Parathyroid adenoma (tissue), 2 donors: ENCODE data around the gene CCDC152.

ENCODE experiments used
- H2AFZ ChIP-seq: fragments of 300-600 bp; sonication (generic); one replicate; pipeline ENCODE4 v1.7.0; 2017; ENCODE audit warnings: antibody characterized with exemption, mild to moderate bottlenecking
- H3K27ac ChIP-seq: fragments of 300-600 bp; sonication (generic); one replicate; pipeline ENCODE4 v1.7.0; 2017
- H3K27me3 ChIP-seq: fragments of 300-600 bp; sonication (generic); one replicate; pipeline ENCODE4 v1.7.0; 2017; ENCODE audit warnings: low read length; ENCODE audit not compliant: control insufficient read depth, insufficient read depth
- H3K36me3 ChIP-seq: fragments of 300-600 bp; sonication (generic); one replicate; pipeline ENCODE4 v1.7.0; 2017; ENCODE audit warnings: low read length; ENCODE audit not compliant: control insufficient read depth, insufficient read depth
- H3K4me1 ChIP-seq: fragments of 300-600 bp; sonication (generic); one replicate; pipeline ENCODE4 v1.7.0; 2017; ENCODE audit warnings: control low read depth
- H3K4me2 ChIP-seq: fragments of 300-600 bp; sonication (generic); one replicate; pipeline ENCODE4 v1.7.0; 2017; ENCODE audit warnings: low read length
- H3K4me3 ChIP-seq: fragments of 300-600 bp; sonication (generic); one replicate; pipeline ENCODE4 v1.7.0; 2017; ENCODE audit warnings: low read depth, low read length
- H3K79me2 ChIP-seq: fragments of 300-600 bp; sonication (generic); one replicate; pipeline ENCODE4 v1.7.0; 2017; ENCODE audit warnings: control low read depth
- H3K9ac ChIP-seq: fragments of 300-600 bp; sonication (generic); one replicate; pipeline ENCODE4 v1.7.0; 2017; ENCODE audit warnings: mild to moderate bottlenecking
- H3K9me3 ChIP-seq: fragments of 300-600 bp; sonication (generic); one replicate; pipeline ENCODE4 v1.7.0; 2017; ENCODE audit warnings: low read length; ENCODE audit not compliant: control insufficient read depth
- CTCF ChIP-seq: fragments of 300-600 bp; sonication (generic); IDR thresholded peaks from one replicate; pipeline ENCODE4 v1.7.0; 2017; ENCODE audit warnings: antibody characterized with exemption, mild to moderate bottlenecking
- donor health status: primary hyperparathyroidism.

CCDC152 gene

DNA sequence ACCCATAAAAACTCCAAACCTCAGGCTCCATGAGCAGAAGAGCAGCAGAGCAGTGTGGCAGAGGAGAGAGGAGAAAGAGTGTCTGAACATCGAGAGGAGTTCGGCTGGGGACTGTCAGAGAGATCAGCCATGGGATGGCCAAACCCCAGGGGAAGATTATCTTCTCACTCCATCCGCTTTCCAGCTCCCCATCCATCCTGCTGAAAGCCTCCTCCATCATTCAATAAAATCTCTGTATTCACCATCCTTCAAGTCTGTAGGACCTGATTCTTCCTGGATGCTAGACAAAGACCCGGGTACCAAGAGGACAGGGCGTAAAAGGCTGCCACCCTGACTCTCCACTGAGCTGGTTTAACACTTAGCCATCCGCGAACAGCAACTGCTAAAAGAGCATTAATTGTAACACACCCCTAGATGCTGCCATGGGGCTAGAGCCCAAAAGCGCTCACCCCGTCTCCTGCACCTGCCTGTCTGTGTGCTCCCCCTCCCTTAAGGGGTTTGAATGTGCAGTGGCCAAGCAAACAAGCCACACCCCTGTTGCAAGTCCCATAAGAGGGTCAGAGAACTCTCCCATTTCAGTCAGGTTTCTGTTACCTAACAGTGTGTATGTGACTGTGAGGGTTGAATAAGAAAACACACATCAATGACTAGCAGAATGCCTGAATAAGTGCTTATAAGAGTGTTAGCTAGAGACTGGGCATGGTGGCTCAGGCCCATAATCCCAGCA, 69.0 kb downstream of the CCDC152 start:
- no peaks in the 10 kb centered on the region for H3K9me3 ChIP-seq
- H3K9ac ChIP-seq = no peak overlapping the region
- no peak overlapping the region for H2AFZ ChIP-seq
- TF ChIP-seq CTCF = no peak
- H3K79me2 ChIP-seq = no peaks in the 10 kb centered on the region
- no peak overlapping the region for H3K27ac ChIP-seq
- H3K4me1 ChIP-seq = no peaks in the 10 kb centered on the region
- H3K4me2 ChIP-seq = no peak overlapping the region
- H3K36me3 ChIP-seq = no peaks in the 10 kb centered on the region
- H3K27me3 ChIP-seq = no peaks in the 10 kb centered on the region
- H3K4me3 ChIP-seq = no peak overlapping the region

DNA sequence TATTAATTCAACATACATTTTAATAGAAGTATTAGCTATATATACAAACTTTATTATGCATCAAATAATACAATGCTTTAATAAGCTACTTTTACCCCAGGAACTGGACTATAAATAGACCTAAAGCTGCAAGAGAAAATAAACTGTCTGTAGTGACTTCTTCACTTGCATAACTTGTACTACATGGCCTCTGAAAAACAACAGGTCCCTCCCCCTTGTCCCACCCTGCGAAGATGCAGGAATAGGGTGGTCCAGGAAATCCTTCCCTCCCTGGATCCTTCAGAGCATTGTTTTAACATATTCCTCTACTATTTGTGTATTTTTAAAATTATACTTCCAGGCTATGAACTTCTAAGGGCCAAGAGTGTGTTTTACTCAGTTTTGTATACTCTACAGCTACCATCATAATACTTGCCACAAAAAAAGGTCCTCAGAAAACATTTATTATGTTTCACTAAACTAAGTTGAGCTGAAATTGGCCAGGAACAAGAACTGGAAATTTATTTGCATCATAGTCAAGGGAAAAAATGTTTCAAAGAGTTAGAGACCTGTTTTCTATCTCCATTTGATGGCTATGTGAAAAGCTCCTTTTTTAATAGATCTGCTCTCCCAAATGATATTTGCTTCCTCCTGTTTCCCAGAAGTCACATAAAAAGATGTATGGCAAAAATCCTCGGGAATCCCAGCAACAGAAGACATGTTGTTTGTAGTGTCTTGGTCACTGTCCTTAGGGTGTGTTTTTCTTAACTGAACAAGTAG, 70.3 kb downstream of the CCDC152 start:
- Histone ChIP-seq H3K36me3 (no peaks in the 10 kb centered on the region), H3K4me2 (no peak overlapping the region), H3K4me3 (no peak overlapping the region), H3K9ac (no peak overlapping the region), H2AFZ (no peak overlapping the region), H3K4me1 (no peaks in the 10 kb centered on the region), H3K79me2 (no peaks in the 10 kb centered on the region), H3K27ac (no peak overlapping the region), H3K9me3 (no peaks in the 10 kb centered on the region), H3K27me3 (no peaks in the 10 kb centered on the region)
- TF ChIP-seq CTCF = no peak

- Histone ChIP-seq H3K79me2 (no peaks in the 10 kb centered on the region), H3K9me3 (no peaks in the 10 kb centered on the region), H3K9ac (no peak overlapping the region), H2AFZ (no peak overlapping the region), H3K4me1 (no peaks in the 10 kb centered on the region), H3K4me2 (no peak overlapping the region), H3K27me3 (no peaks in the 10 kb centered on the region), H3K36me3 (no peaks in the 10 kb centered on the region), H3K27ac (no peak overlapping the region), H3K4me3 (no peak overlapping the region)
- TF ChIP-seq CTCF = no peak
Measured at GRCh38 chr5:42828671-42829070, 72.1 kb downstream of the CCDC152 start.

GRCh38 chr5:42830924-42831323, 74.3 kb downstream of the CCDC152 start:
- Histone ChIP-seq H3K36me3 (no peaks in the 10 kb centered on the region), H3K4me3 (no peak overlapping the region), H3K27ac (no peak overlapping the region), H2AFZ (no peak overlapping the region), H3K4me2 (no peak overlapping the region), H3K27me3 (no peaks in the 10 kb centered on the region), H3K4me1 (no peaks in the 10 kb centered on the region), H3K79me2 (no peaks in the 10 kb centered on the region), H3K9ac (no peak overlapping the region), H3K9me3 (no peaks in the 10 kb centered on the region)
- TF ChIP-seq CTCF = no peak
